Stimulated activated CD8-positive, alpha-beta memory T cell treated with anti-CD3 and anti-CD28 coated beads, Interleukin-15, amount 100 ng/mL, for 4 hours (primary cell): ENCODE results near the gene TENM4.

Experiments
- DNase-seq, 2 donors: peaks; one replicate each; pipeline ENCODE4 v3.0.0-alpha.2; 2020; ENCODE audit warnings: low read depth in 2 of 2

TENM4 gene

GRCh38 chr11:79390477-79390876, 50.4 kb downstream of the TENM4 start:
- no peak for DNase-seq

GRCh38 chr11:79388201-79388600, 52.6 kb downstream of the TENM4 start:
- DNase-seq, result no peak

GRCh38 chr11:79383874-79384273, 57.0 kb downstream of the TENM4 start:
- DNase-seq, result no peak

- no peak for DNase-seq
Measured at GRCh38 chr11:79382301-79383050, 58.4 kb downstream of the TENM4 start.

GRCh38 chr11:79381036-79381435, 59.8 kb downstream of the TENM4 start:
- no peak for DNase-seq

- no peak for DNase-seq
Measured at GRCh38 chr11:79377406-79377805, 63.4 kb downstream of the TENM4 start.

- no peak for DNase-seq
Measured at GRCh38 chr11:79375818-79376550, 64.8 kb downstream of the TENM4 start.

- DNase-seq, result no peak
Measured at GRCh38 chr11:79374727-79375126, 66.1 kb downstream of the TENM4 start.

GRCh38 chr11:79371724-79372123, 69.1 kb downstream of the TENM4 start:
- DNase-seq, result no peak

GRCh38 chr11:79371152-79371551, 69.7 kb downstream of the TENM4 start:
- no peak for DNase-seq

- DNase-seq, result no peak
Measured at GRCh38 chr11:79369055-79369454, 71.8 kb downstream of the TENM4 start.

- no peak for DNase-seq
Measured at GRCh38 chr11:79367844-79368243, 73.0 kb downstream of the TENM4 start.

- no peak for DNase-seq
Measured at GRCh38 chr11:79366218-79366617, 74.6 kb downstream of the TENM4 start.

- DNase-seq, result no peak
Measured at GRCh38 chr11:79363861-79364378, 76.9 kb downstream of the TENM4 start.

- DNase-seq, result no peak
Measured at GRCh38 chr11:79363256-79363655, 77.6 kb downstream of the TENM4 start.

GRCh38 chr11:79362821-79363220, 78.0 kb downstream of the TENM4 start:
- DNase-seq, result no peak

- DNase-seq, result no peak
Measured at GRCh38 chr11:79362206-79362757, 78.5 kb downstream of the TENM4 start.

- no peak for DNase-seq
Measured at GRCh38 chr11:79358258-79358657, 82.6 kb downstream of the TENM4 start.

- no peak for DNase-seq
Measured at GRCh38 chr11:79353706-79354105, 87.1 kb downstream of the TENM4 start.

- no peak for DNase-seq
Measured at GRCh38 chr11:79352349-79352703, 88.5 kb downstream of the TENM4 start.

- DNase-seq, result no peak
Measured at GRCh38 chr11:79348976-79349682, 91.7 kb downstream of the TENM4 start.

GRCh38 chr11:79346021-79346420, 94.8 kb downstream of the TENM4 start:
- DNase-seq, result no peak
